Calu3 (cell line): ENCODE data around the gene ELF5. TPM values are rescaled to one million over a fixed set of nuclear protein-coding genes. Genes with fewer than 3 reads are reported as not detected.

ENCODE experiments used
- BruUV-seq: library from RNA; stranded (reverse); fragments of 400-500 nt; replicated peaks from 2 replicates; lab custom pipeline; 2021; lab: Mats Ljungman, UMichigan
- CTCF ChIA-PET: fragments of 300-600 bp; sonication (Branson Sonifier 250); formaldehyde crosslinking; loops from one replicate; lab custom pipeline; 2022; ENCODE audit warnings: antibody characterized with exemption; lab: Charles Lee
- DNase-seq: peaks from one replicate; pipeline ENCODE4 v3.0.0; 2022
- H3K27ac Mint-ChIP-seq: one replicate; pipeline ENCODE4 v1.8.0; 2022; ENCODE audit warnings: mixed read lengths; ENCODE audit not compliant: unreplicated experiment
- H3K27me3 Mint-ChIP-seq: one replicate; pipeline ENCODE4 v1.8.0; 2022; ENCODE audit warnings: mixed read lengths; ENCODE audit not compliant: unreplicated experiment
- H3K36me3 Mint-ChIP-seq: one replicate; pipeline ENCODE4 v1.8.0; 2022; ENCODE audit warnings: mild to moderate bottlenecking, moderate library complexity, mixed read lengths; ENCODE audit not compliant: insufficient read depth, unreplicated experiment
- H3K4me1 Mint-ChIP-seq: one replicate; pipeline ENCODE4 v1.8.0; 2022; ENCODE audit warnings: mild to moderate bottlenecking, low read depth, mixed read lengths; ENCODE audit not compliant: unreplicated experiment
- H3K4me3 Mint-ChIP-seq: one replicate; pipeline ENCODE4 v1.8.0; 2022; ENCODE audit warnings: mild to moderate bottlenecking, low read depth, moderate library complexity, mixed read lengths; ENCODE audit not compliant: unreplicated experiment
- H3K9me3 Mint-ChIP-seq: one replicate; pipeline ENCODE4 v1.8.0; 2022; ENCODE audit warnings: low read depth, mixed read lengths; ENCODE audit not compliant: unreplicated experiment
- intact Hi-C: fragments of 100-400 bp; cut with micrococcal nuclease; formaldehyde crosslinking; loops from one replicate; pipeline ENCODE4 v1.10.0; 2022; ENCODE audit not compliant: unreplicated experiment
- total RNA-seq: library from RNA; stranded (reverse); gene quantifications from 2 replicates; pipeline ENCODE4 v1.2.3, GENCODE V29; 2022
- TF ChIP-seq, protein P1 (sequence below): fragments of 200-600 bp; IDR thresholded peaks from one replicate; pipeline ENCODE4 v1.8.0; 2022; ENCODE audit warnings: antibody characterized with exemption; ENCODE audit not compliant: unreplicated experiment

ELF5 gene
- total RNA-seq, 1 experiment from 2014 or later, result not detected

DNA sequence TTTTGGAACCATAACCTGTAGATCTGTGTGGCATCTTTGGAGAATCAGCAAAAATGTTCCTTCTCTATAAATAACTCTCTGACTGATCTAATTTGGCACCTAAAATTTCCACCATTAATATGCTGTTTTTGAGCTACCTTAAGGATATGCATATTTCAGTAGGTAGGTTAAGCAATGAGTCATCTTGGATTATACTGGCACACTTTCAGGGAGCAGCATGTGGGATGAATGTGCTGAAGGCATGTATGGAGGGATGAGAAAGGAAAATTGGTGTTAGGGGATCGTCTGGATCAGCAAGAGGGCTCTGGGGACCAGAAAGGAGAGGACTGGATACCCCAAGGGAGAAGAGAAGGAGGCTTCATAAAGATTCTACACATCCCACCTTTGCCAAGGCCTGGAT, 44.6 kb upstream of the ELF5 start:
- H3K27me3 Mint-ChIP-seq, result no peaks in the 10 kb centered on the region
- CTCF ChIA-PET, result no interaction called here
- TF ChIP-seq, protein P1, sequence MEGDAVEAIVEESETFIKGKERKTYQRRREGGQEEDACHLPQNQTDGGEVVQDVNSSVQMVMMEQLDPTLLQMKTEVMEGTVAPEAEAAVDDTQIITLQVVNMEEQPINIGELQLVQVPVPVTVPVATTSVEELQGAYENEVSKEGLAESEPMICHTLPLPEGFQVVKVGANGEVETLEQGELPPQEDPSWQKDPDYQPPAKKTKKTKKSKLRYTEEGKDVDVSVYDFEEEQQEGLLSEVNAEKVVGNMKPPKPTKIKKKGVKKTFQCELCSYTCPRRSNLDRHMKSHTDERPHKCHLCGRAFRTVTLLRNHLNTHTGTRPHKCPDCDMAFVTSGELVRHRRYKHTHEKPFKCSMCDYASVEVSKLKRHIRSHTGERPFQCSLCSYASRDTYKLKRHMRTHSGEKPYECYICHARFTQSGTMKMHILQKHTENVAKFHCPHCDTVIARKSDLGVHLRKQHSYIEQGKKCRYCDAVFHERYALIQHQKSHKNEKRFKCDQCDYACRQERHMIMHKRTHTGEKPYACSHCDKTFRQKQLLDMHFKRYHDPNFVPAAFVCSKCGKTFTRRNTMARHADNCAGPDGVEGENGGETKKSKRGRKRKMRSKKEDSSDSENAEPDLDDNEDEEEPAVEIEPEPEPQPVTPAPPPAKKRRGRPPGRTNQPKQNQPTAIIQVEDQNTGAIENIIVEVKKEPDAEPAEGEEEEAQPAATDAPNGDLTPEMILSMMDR, result no peak

DNA sequence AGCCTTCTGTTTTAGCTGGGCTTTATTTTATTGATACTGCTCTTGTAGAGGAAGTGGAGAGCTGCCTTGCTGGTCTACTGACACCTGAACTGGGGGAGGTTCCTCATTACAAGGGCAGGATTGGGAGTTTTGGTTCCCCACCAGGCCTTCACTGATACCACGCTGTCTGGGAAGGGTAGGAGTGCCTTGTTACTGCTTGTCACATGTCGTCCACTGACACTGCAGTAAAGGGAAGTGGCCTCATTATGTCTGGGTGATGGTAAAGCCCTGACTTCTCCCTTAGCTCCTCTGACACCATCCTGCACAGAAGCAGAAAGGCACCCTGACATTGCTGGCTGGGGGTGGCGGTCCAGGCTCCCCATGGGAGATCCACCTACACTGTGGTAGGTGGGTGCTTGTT, 38.7 kb upstream of the ELF5 start:
- Mint-ChIP-seq H3K27me3 (no peaks in the 10 kb centered on the region), H3K27ac (no peak overlapping the region), H3K4me1 (peaks cover under 1% of the 10 kb centered on the region), H3K36me3 (no peaks in the 10 kb centered on the region), H3K4me3 (no peak overlapping the region), H3K9me3 (no peaks in the 10 kb centered on the region)
- DNase-seq, result no peak
- intact Hi-C loops, result no loop called here
- CTCF ChIA-PET, result interaction anchor here (1.0 kb wide), 1 partner anchor 12 kb away, joined by 3 read pairs; no protein-coding TSS in a partner anchor
- BruUV-seq, result no TSS peak
- TF ChIP-seq, protein P1, result no peak

More for the DNA sequence above, 44.6 kb upstream of the ELF5 start:
- Mint-ChIP-seq H3K9me3 (no peaks in the 10 kb centered on the region), H3K27ac (no peak overlapping the region), H3K4me3 (no peak overlapping the region), H3K36me3 (no peaks in the 10 kb centered on the region), H3K4me1 (peaks cover 12% of the 10 kb centered on the region)
- BruUV-seq, result no TSS peak
- intact Hi-C loops, result no loop called here
- DNase-seq, result no peak

DNA sequence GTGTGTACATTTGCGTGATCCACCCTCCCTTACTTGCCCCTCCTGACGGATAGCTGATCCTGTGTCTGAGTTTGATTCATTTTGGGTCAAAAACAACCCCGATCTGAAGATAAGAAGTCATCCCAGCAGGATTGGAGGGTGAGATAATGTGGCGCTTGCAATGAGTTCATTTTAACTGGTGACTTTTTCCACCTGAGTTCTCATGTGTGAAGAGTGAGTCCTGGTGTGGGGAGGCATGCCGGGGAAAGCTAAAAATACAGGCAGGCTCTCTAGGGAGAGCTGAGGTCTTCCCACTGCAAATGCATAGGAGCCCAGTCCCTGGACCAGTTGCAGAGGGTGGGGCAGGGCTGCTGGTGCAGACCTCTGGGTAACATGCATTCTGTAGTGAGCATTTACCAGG, 35.7 kb upstream of the ELF5 start:
- intact Hi-C loops, result no loop called here
- H3K27ac Mint-ChIP-seq, result no peak overlapping the region
- no TSS peak for BruUV-seq
- no peak overlapping the region for H3K4me3 Mint-ChIP-seq
- TF ChIP-seq, protein P1, result no peak
- CTCF ChIA-PET, result no interaction called here
- H3K9me3 Mint-ChIP-seq, result no peaks in the 10 kb centered on the region
- peaks cover 10% of the 10 kb centered on the region for H3K4me1 Mint-ChIP-seq
- H3K27me3 Mint-ChIP-seq, result peaks cover 5% of the 10 kb centered on the region
- H3K36me3 Mint-ChIP-seq, result no peaks in the 10 kb centered on the region
- DNase-seq, result no peak

DNA sequence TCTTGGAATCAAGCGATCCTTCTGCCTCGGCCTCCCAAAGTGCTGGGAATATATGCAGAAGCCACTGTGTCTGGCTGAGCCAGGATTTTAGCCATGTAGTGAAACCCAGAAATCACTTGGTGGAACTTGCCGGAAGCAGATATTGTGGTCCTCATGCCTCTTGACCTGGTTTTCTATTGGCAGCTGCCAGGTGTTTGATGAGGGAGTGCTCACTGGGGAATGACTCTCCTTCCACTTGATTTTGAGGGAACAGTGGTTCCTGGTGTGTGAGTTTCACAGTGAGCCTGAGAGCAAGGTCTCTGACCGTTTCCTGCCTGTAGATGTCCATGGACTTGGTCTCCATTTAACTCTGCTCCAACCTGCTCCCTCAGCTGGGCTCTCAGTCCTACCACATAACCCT, 34.7 kb upstream of the ELF5 start:
- Mint-ChIP-seq H3K27ac (no peak overlapping the region), H3K27me3 (peaks cover 8% of the 10 kb centered on the region), H3K4me1 (peaks cover 10% of the 10 kb centered on the region), H3K36me3 (no peaks in the 10 kb centered on the region), H3K4me3 (no peak overlapping the region), H3K9me3 (no peaks in the 10 kb centered on the region)
- CTCF ChIA-PET, result no interaction called here
- intact Hi-C loops, result no loop called here
- TF ChIP-seq, protein P1, result no peak
- no peak for DNase-seq
- no TSS peak for BruUV-seq
